K562 (cell line): ENCODE measurements around the gene ZNF562. TPM values are rescaled to one million over a fixed set of nuclear protein-coding genes. Genes with fewer than 3 reads are reported as not detected.

ENCODE experiments used
- ATAC-seq: fragments of 200-7000 bp; cut with Tn5 transposase; 3 replicates; pipeline ENCODE4 v1.9.1; 2020; ENCODE audit warnings: moderate library complexity
- BruUV-seq: library from RNA; stranded (reverse); fragments of 400-500 nt; replicated peaks from 2 replicates; lab custom pipeline; 2021; lab: Mats Ljungman, UMichigan
- CTCF ChIA-PET: fragments of 300-600 bp; formaldehyde crosslinking; extraction: SDS; loops from one replicate; lab custom pipeline; 2021; ENCODE audit warnings: low intra/inter-chr PET ratio; lab: Yijun Ruan, JAX
- POLR2A ChIA-PET: fragments of 300-600, 350-650 bp; sonication (Branson Sonifier 250); formaldehyde crosslinking; extraction: SDS; loops from one replicate; lab custom pipeline; 2021; ENCODE audit warnings: antibody characterized with exemption, inconsistent platforms; lab: Yijun Ruan, JAX
- DNase-seq, 4 experiments: peaks; one replicate each; pipeline versions ENCODE4 v3.0.0 to v3.0.0-alpha.2; 2011 to 2018; ENCODE audit warnings: low spot score in 3 of 4, mixed read lengths in 3 of 4; ENCODE audit errors: extremely low read depth in 1 of 4
- FAIRE-seq: peaks from 2 replicates; lab custom pipeline; 2011; peaks lifted over from hg19 to GRCh38; lab: Jason Lieb, UNC
- H2AFZ ChIP-seq: 2 replicates; pipeline ENCODE4 v1.6.0; 2011; ENCODE audit warnings: low read depth, low read length, control low read depth, inconsistent platforms
- H3K27ac ChIP-seq: fragments of 200-600 bp; 3 replicates; pipeline ENCODE4 v1.8.0; 2011; ENCODE audit warnings: low read depth, mild to moderate bottlenecking, control low read depth, inconsistent platforms, low read length, moderate library complexity, mixed read lengths; ENCODE audit errors: extremely low read depth
- H3K27me3 ChIP-seq, 2 experiments: fragments of 300-600 bp in 1 of 2; 2 replicates in 1 of 2; 3 replicates in 1 of 2; pipeline versions ENCODE4 v1.6.0 to v1.8.0; 2011; ENCODE audit warnings: inconsistent platforms in 2 of 2, low read length in 2 of 2, mild to moderate bottlenecking in 1 of 2, mixed read lengths in 1 of 2, moderate library complexity in 1 of 2; ENCODE audit not compliant: control insufficient read depth in 2 of 2, insufficient read depth in 2 of 2
- H3K36me3 ChIP-seq: fragments of 300-600 bp; 3 replicates; pipeline ENCODE4 v1.8.0; 2011; ENCODE audit warnings: mild to moderate bottlenecking, low read length, inconsistent platforms; ENCODE audit not compliant: control insufficient read depth, insufficient read depth
- H3K4me1 ChIP-seq, 2 experiments: fragments of 200-600 bp in 1 of 2; replicated peaks in 1 of 2; 2 replicates in 1 of 2; 3 replicates in 1 of 2; pipeline versions ENCODE4 v1.5.1 to v1.8.0; 2011; ENCODE audit warnings: inconsistent platforms in 2 of 2, low read length in 2 of 2, mild to moderate bottlenecking in 1 of 2, mixed read lengths in 1 of 2, moderate library complexity in 1 of 2; ENCODE audit not compliant: control insufficient read depth in 2 of 2, insufficient read depth in 2 of 2
- H3K4me2 ChIP-seq: 2 replicates; pipeline ENCODE4 v1.6.1; 2011; ENCODE audit warnings: low read length, control low read depth, inconsistent platforms, mixed read lengths; ENCODE audit not compliant: insufficient read depth
- H3K4me3 ChIP-seq: fragments of 200-600 bp; sonication (generic), shearing (Covaris generic); 2 replicates; pipeline ENCODE4 v1.5.1; 2016; ENCODE audit warnings: control low read depth, inconsistent platforms
- H3K79me2 ChIP-seq: fragments of 200-600 bp; 3 replicates; pipeline ENCODE4 v1.8.0; 2011; ENCODE audit warnings: low read length, inconsistent platforms; ENCODE audit not compliant: control insufficient read depth, insufficient read depth
- H3K9ac ChIP-seq, 2 experiments: 2 replicates each; pipeline versions ENCODE4 v1.6.0 to v1.6.1; 2011; ENCODE audit warnings: low read depth in 2 of 2, low read length in 2 of 2, control low read depth in 1 of 2, inconsistent platforms in 1 of 2, mild to moderate bottlenecking in 1 of 2, mixed read lengths in 1 of 2; ENCODE audit not compliant: insufficient read depth in 1 of 2
- H3K9me1 ChIP-seq: one replicate; pipeline ENCODE4 v1.6.0; 2011; ENCODE audit warnings: inconsistent platforms, mild to moderate bottlenecking, low read length, moderate library complexity; ENCODE audit not compliant: control insufficient read depth, insufficient read depth
- H3K9me3 ChIP-seq: replicated peaks from 2 replicates; pipeline ENCODE4 v1.5.1; 2011; ENCODE audit warnings: low read depth, low read length, inconsistent platforms; ENCODE audit not compliant: control insufficient read depth, insufficient read depth
- H4K20me1 ChIP-seq: replicated peaks from 2 replicates; pipeline ENCODE4 v1.6.1; 2011; ENCODE audit warnings: low read length, inconsistent platforms, mixed read lengths; ENCODE audit not compliant: control insufficient read depth, insufficient read depth
- CBX3 ChIP-seq, 2 experiments: IDR thresholded peaks; 1 replicate in 1 of 2; 2 replicates in 1 of 2; pipeline ENCODE4 v1.6.1; 2012; ENCODE audit warnings: inconsistent platforms in 2 of 2, low read length in 2 of 2, borderline replicate concordance in 1 of 2, control low read depth in 1 of 2
- EWSR1 ChIP-seq: fragments of 450-650 bp; IDR thresholded peaks from 2 replicates; pipeline ENCODE4 v1.6.1; 2018; ENCODE audit warnings: borderline replicate concordance, mild to moderate bottlenecking, low read depth, moderate library complexity; ENCODE audit not compliant: partially characterized antibody
- FOXK1 ChIP-seq: sonication (generic); formaldehyde crosslinking; IDR thresholded peaks from 2 replicates; pipeline ENCODE4 v1.8.0; 2022; ENCODE audit warnings: missing genetic modification reagents, mild to moderate bottlenecking, borderline replicate concordance
- MECOM ChIP-seq: fragments of 250-450 bp; sonication (Bioruptor Pico); IDR thresholded peaks from 2 replicates; pipeline ENCODE4 v1.8.0; 2022; ENCODE audit warnings: inconsistent platforms
- SMARCB1 ChIP-seq: IDR thresholded peaks from 2 replicates; pipeline ENCODE4 v1.6.1; 2011; ENCODE audit warnings: improper control_type of control experiment, low read depth; ENCODE audit not compliant: insufficient read length
- TAF7 ChIP-seq: fragments of 450-650 bp; IDR thresholded peaks from 2 replicates; pipeline ENCODE4 v1.6.1; 2016; ENCODE audit warnings: missing genetic modification characterization, missing compliant biosample characterization
- TAL1 ChIP-seq: fragments of 450-650 bp; IDR thresholded peaks from 2 replicates; pipeline ENCODE4 v1.6.1; 2016; ENCODE audit warnings: mild to moderate bottlenecking
- ZNF197 ChIP-seq: fragments of 200-800 bp; sonication (Bioruptor generic); IDR thresholded peaks from 2 replicates; pipeline ENCODE4 v1.6.1; 2016; ENCODE audit warnings: low read depth, missing genetic modification characterization, missing compliant biosample characterization
- ZNF24 ChIP-seq: fragments of 450-650 bp; IDR thresholded peaks from 2 replicates; pipeline ENCODE4 v1.6.1; 2016
- ZNF3 ChIP-seq: fragments of 250-450 bp; sonication (Bioruptor Pico); IDR thresholded peaks from 2 replicates; pipeline ENCODE4 v1.5.0; 2021; ENCODE audit warnings: mild to moderate bottlenecking, moderate library complexity
- WGBS: fragments of 100-300 bp; shearing (Covaris generic); methylation state at CpG from one replicate; pipeline ENCODE4 v1.1.6; 2016; ENCODE audit warnings: low coverage, mixed read lengths; ENCODE audit not compliant: insufficient coverage; ENCODE audit errors: missing lambda C conversion rate; 5-methylcytosine and 5-hydroxymethylcytosine counted together
- in situ Hi-C: fragments of 300-500 bp; cut with MboI; formaldehyde crosslinking; loops from 4 replicates; pipeline ENCODE4 v1.15.0; 2018; ENCODE audit warnings: inconsistent platforms, mixed read lengths
- intact Hi-C: fragments of 100-400 bp; cut with micrococcal nuclease; formaldehyde crosslinking; loops from 2 replicates; pipeline ENCODE4 v1.14.2; 2022
- polyA plus RNA-seq, 8 experiments: library from polyadenylated mRNA; depleted of rRNA in 4 of 8; stranded (reverse) in 5 of 8; unstranded in 3 of 8; fragments of >200 nt; fragmentation: Nextera tagmentation in 2 of 8; fragmentation: Illumina TruSeq in 1 of 8; extraction: Ambion mirVana in 2 of 8; extraction: Trizol in 1 of 8; gene quantifications; 2 replicates each; pipeline versions ENCODE4 v1.2.1 to v1.2.3, GENCODE V29; 2011 to 2014; ENCODE audit warnings: inconsistent platforms in 1 of 8, missing spikeins in 1 of 8
- total RNA-seq, 7 experiments: library from RNA; depleted of rRNA in 6 of 7; stranded (reverse); fragments of >200 nt in 6 of 7; fragmentation: Illumina TruSeq in 2 of 7; extraction: Trizol in 2 of 7; gene quantifications; 2 replicates each; pipeline versions ENCODE4 v1.2.1 to v1.2.3, GENCODE V29; 2011 to 2021; ENCODE audit warnings: low replicate concordance in 1 of 7
- TF ChIP-seq, protein P1 (sequence below): fragments of 250-450 bp; sonication (Bioruptor Pico); IDR thresholded peaks from 2 replicates; pipeline ENCODE4 v1.8.0; 2022; ENCODE audit warnings: inconsistent platforms, mild to moderate bottlenecking, moderate library complexity, borderline replicate concordance

The ZNF562 gene
- total and polyA plus RNA-seq, 9 of the 15 experiments (the other 6 are each of a cell fraction or from before 2014, with no cell fraction given) = 11.8 to 46.9 (median 20.8) TPM

DNA sequence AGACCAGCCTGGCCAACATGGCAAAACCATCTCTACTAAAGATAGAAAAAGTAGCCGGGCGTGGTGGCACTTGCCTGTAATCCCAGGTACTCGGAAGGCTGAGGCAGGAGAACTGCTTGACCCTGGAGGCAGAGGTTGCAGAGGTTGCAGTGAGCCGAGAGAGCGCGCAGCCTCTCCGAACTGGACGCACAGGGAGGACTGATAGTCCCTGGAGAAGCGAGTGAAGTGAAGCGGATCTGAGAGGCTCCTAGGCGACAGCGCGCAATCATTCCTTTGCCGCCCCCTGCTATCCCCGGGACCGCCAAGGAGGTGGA is 54.1 kb downstream of the ZNF562 start:
- H3K36me3 ChIP-seq = peaks cover 34% of the 10 kb centered on the region
- H4K20me1 ChIP-seq = no peaks in the 10 kb centered on the region
- no TSS peak for BruUV-seq
- peaks cover 0 to 3% of the 10 kb centered on the region in 2 experiments; a peak in 2 of 5 replicates for H3K4me1 ChIP-seq
- H3K4me2 ChIP-seq = peak overlapping the region; percentile 96
- no peaks in the 10 kb centered on the region for H3K9me1 ChIP-seq
- CTCF ChIA-PET = no interaction called here
- peak overlapping the region; percentile 86 for H3K4me3 ChIP-seq
- FAIRE-seq (peak; percentile 51), DNase-seq (no peak), ATAC-seq (peak; percentile 85)
- POLR2A ChIA-PET = interaction anchor here (0.5 to 0.9 kb wide), 2 partner anchors 19 to 208 kb away, joined by 3 read pairs; no protein-coding TSS in a partner anchor
- H2AFZ ChIP-seq = peak overlapping the region; percentile 100
- in situ Hi-C loops = loop anchor here (10.0 kb wide), 1 partner anchor 486 kb away; no protein-coding TSS in a partner anchor
- H3K9ac ChIP-seq = peak overlapping the region; percentile 92 to 95
- H3K27me3 ChIP-seq = no peaks in the 10 kb centered on the region
- 0% methylated on average over 16 of the region's 16 CpGs for WGBS
- peak overlapping the region; percentile 98 for H3K27ac ChIP-seq
- intact Hi-C loops = loop anchor here (5.0 to 10.0 kb wide), 2 partner anchors 33 to 294 kb away; no protein-coding TSS in a partner anchor
- H3K79me2 ChIP-seq = peaks cover 21% of the 10 kb centered on the region
- H3K9me3 ChIP-seq = no peaks in the 10 kb centered on the region
- TF ChIP-seq FOXK1 (CRISPR knock-in tag) (no peak), SMARCB1 (no peak), CBX3 (IDR thresholded peaks at IDR 0.05; ENCODE audit: borderline replicate concordance in 1 of 2, low read length in 2 of 2) (no peak), ZNF24 (no peak), TAL1 (no peak), EWSR1 (no peak), ZNF3 (no peak), MECOM (CRISPR knock-in tag) (no peak), ZNF197 (CRISPR knock-in tag) (0 out of 2 replicates have a peak, but pooled peaks have one; percentile 25), TAF7 (peak; percentile 75; the same call in 1 of the 2 replicates)
- TF ChIP-seq, protein P1, sequence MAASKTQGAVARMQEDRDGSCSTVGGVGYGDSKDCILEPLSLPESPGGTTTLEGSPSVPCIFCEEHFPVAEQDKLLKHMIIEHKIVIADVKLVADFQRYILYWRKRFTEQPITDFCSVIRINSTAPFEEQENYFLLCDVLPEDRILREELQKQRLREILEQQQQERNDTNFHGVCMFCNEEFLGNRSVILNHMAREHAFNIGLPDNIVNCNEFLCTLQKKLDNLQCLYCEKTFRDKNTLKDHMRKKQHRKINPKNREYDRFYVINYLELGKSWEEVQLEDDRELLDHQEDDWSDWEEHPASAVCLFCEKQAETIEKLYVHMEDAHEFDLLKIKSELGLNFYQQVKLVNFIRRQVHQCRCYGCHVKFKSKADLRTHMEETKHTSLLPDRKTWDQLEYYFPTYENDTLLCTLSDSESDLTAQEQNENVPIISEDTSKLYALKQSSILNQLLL (CRISPR knock-in tag) = no peak
